ENCODE results near the gene SEC14L6.
"Not testable (repeated sequence)": the region's sequence is repeated elsewhere in the genome, so short reads cannot be mapped to it uniquely, and the experiment has no call there.

The SEC14L6 gene

DNA sequence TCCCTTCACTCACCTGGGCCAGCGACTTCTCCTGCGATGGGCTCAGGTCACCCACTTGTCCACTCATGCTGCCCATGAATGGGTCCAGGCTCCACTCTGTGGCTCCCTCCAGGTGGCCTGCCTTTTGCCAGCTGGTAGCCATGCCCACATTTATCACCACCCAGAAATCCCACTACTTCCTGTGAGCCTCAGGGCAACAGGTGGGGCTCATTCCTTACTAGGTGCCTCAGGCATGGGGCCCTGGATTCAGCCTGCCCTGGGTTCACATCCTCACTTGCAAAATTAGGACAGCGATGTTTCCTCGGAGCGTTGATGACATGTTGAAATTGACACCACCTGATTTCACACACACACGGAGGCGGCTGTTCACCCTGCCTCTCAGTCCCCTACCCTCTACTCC is at the start of gene SEC14L6:
Gene SEC14L6, minus strand, starts transcription at position 126 of the 400 bp plus-strand sequence. Its CDS starts 59 bp downstream, at position 67.
- Histone ChIP-seq H2AFZ (ENCODE audit: low read length) (no peak within 1 kb of the TSS), H3F3A (ENCODE audit: low read depth) (no peaks in the 10 kb centered on the region), H3K27me3 (ENCODE audit: insufficient read depth, low read length, poor library complexity, severe bottlenecking) (no peaks in the 10 kb centered on the region), H3K9me2 (replicated peaks; ENCODE audit: low read depth, low read length) (no peaks in the 10 kb centered on the region), H3K9ac (ENCODE audit: low read depth, low read length, poor library complexity, severe bottlenecking) (no peak within 1 kb of the TSS), H3K4me2 (ENCODE audit: low read depth, low read length, poor library complexity, severe bottlenecking) (no peak within 1 kb of the TSS), H4K20me1 (ENCODE audit: insufficient read depth, low read length, poor library complexity, severe bottlenecking) (no peaks in the 10 kb centered on the region), H3K4me3 (ENCODE audit: low read length, poor library complexity, severe bottlenecking) (no peak within 1 kb of the TSS), H3K9me3 (ENCODE audit: insufficient read depth, low read depth, low read length) (no peaks in the 10 kb centered on the region), H3K36me3 (ENCODE audit: insufficient read depth, low read length) (no peaks in the 10 kb centered on the region), H3K4me1 (ENCODE audit: insufficient read depth, low read length, poor library complexity, severe bottlenecking) (no peaks in the 10 kb centered on the region), H3K79me2 (ENCODE audit: insufficient read depth, low read length) (no peaks in the 10 kb centered on the region)
- TF ChIP-seq, protein P1, sequence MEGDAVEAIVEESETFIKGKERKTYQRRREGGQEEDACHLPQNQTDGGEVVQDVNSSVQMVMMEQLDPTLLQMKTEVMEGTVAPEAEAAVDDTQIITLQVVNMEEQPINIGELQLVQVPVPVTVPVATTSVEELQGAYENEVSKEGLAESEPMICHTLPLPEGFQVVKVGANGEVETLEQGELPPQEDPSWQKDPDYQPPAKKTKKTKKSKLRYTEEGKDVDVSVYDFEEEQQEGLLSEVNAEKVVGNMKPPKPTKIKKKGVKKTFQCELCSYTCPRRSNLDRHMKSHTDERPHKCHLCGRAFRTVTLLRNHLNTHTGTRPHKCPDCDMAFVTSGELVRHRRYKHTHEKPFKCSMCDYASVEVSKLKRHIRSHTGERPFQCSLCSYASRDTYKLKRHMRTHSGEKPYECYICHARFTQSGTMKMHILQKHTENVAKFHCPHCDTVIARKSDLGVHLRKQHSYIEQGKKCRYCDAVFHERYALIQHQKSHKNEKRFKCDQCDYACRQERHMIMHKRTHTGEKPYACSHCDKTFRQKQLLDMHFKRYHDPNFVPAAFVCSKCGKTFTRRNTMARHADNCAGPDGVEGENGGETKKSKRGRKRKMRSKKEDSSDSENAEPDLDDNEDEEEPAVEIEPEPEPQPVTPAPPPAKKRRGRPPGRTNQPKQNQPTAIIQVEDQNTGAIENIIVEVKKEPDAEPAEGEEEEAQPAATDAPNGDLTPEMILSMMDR (conservative IDR thresholded peaks at IDR 0.05; ENCODE audit: low read length): no peak
- TF ChIP-seq EZH2phosphoT487 (IDR thresholded peaks at IDR 0.05; ENCODE audit: borderline replicate concordance): no peak

DNA sequence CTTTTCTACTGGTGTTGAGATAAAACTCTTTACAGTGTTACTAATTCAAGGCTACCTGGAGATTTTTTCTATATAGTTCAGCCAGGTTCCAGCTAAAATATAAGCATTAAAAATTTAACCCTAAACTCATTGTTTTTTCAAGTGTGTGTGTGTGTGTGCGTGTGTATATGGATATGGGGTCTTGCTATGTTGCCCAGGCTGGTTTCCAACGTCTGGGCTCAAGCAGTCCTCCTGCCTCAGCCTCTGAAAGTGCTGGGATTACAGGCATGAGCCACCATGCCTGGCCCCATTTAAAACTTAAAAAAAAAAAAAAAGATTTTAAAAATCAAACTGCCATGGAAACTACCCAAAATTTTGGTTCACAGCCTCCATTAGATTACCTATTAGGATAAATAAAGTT is 49.7 kb upstream of the SEC14L6 start:
- Histone ChIP-seq H2AFZ (ENCODE audit: low read length) (no peak overlapping the region), H3K27me3 (ENCODE audit: insufficient read depth, low read length, poor library complexity, severe bottlenecking) (no peaks in the 10 kb centered on the region), H3K36me3 (ENCODE audit: insufficient read depth, low read length) (no peaks in the 10 kb centered on the region), H3K9ac (ENCODE audit: low read depth, low read length, poor library complexity, severe bottlenecking) (no peak overlapping the region), H3K4me1 (ENCODE audit: insufficient read depth, low read length, poor library complexity, severe bottlenecking) (peaks cover under 1% of the 10 kb centered on the region), H4K20me1 (ENCODE audit: insufficient read depth, low read length, poor library complexity, severe bottlenecking) (no peaks in the 10 kb centered on the region), H3K9me3 (ENCODE audit: insufficient read depth, low read depth, low read length) (no peaks in the 10 kb centered on the region), H3K79me2 (ENCODE audit: insufficient read depth, low read length) (peaks cover 4% of the 10 kb centered on the region), H3K4me3 (ENCODE audit: low read length, poor library complexity, severe bottlenecking) (no peak overlapping the region), H3K4me2 (ENCODE audit: low read depth, low read length, poor library complexity, severe bottlenecking) (no peak overlapping the region), H3K9me2 (replicated peaks; ENCODE audit: low read depth, low read length) (no peaks in the 10 kb centered on the region), H3F3A (ENCODE audit: low read depth) (no peaks in the 10 kb centered on the region)
- TF ChIP-seq, protein P1 (conservative IDR thresholded peaks at IDR 0.05; ENCODE audit: low read length): no peak
- no peak for TF ChIP-seq EZH2phosphoT487 (IDR thresholded peaks at IDR 0.05; ENCODE audit: borderline replicate concordance)

DNA sequence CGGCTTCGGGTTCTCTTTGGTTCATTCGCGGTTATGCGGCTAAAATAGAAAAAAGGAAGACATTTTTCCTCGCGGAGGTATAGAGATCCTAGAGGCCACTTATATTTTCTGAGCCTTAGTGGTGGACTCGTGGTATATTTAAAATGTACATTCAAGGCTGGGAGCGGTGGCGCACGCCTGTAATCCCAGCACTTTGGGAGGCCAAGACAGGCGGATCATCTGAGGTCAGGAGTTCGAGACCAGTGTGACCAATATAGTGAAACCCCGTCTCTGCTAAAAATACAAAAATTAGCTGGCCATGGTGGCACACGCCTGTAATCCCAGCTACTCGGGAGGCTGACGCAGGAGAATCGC is 45.8 kb upstream of the SEC14L6 start:
- H3K79me2 ChIP-seq (ENCODE audit: insufficient read depth, low read length): peaks cover 26% of the 10 kb centered on the region
- not testable (repeated sequence) for H3F3A ChIP-seq (ENCODE audit: low read depth); H3K27me3 ChIP-seq (ENCODE audit: insufficient read depth, low read length, poor library complexity, severe bottlenecking); H2AFZ ChIP-seq (ENCODE audit: low read length); H3K9me2 ChIP-seq (replicated peaks; ENCODE audit: low read depth, low read length); H4K20me1 ChIP-seq (ENCODE audit: insufficient read depth, low read length, poor library complexity, severe bottlenecking); H3K9me3 ChIP-seq (ENCODE audit: insufficient read depth, low read depth, low read length); H3K9ac ChIP-seq (ENCODE audit: low read depth, low read length, poor library complexity, severe bottlenecking)
- H3K4me3 ChIP-seq (ENCODE audit: low read length, poor library complexity, severe bottlenecking): peak overlapping the region; percentile 88
- H3K36me3 ChIP-seq (ENCODE audit: insufficient read depth, low read length): peaks cover 11% of the 10 kb centered on the region; the same call in 1 of the 2 replicates
- peak overlapping the region; percentile 92 for H3K4me2 ChIP-seq (ENCODE audit: low read depth, low read length, poor library complexity, severe bottlenecking)
- H3K4me1 ChIP-seq (ENCODE audit: insufficient read depth, low read length, poor library complexity, severe bottlenecking): peaks cover 17% of the 10 kb centered on the region

DNA sequence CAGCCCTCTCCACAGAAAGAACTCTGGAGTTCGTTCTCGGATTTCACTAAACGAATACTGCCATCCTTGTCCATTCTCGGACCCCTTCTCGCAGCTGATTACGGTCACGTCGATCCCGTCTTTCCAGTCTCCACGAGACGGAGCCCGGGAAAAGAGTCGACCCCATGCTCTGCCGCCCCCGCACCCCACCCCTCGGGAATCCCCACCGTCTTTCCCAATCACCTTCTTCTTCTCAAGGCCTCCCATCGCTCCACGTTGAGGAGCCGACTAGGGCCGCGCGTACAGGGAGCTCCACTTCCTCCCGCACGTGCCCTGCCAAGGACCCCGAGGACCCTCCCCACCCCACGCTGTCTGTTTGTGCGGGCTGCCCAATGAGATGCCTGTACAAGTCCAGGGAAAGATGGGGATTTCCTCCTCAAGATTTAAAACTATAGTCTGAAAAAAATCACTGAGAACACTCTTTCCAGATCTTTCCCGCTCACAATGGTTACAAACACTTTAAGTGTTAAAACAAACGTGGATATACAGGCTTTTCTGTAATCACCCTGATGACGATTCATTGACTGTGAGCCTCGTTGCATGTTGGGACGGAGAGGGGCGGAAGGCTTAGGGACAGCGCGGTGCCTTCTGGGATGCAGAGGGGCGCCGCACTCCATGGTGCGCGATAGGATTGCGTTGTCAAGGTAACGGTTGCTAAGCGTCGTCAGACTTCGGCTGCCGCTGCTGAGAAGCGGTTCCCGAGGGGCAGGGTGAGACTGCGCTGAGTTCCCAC is 45.2 kb upstream of the SEC14L6 start, which contains the start of gene PES1:
Gene PES1, minus strand, starts transcription at position 323 of the 772 bp plus-strand sequence. Its CDS starts 77 bp downstream, at position 246.
- peak within 1 kb of the TSS; percentile 87 for H3K9ac ChIP-seq (ENCODE audit: low read depth, low read length, poor library complexity, severe bottlenecking)
- H3K4me1 ChIP-seq (ENCODE audit: insufficient read depth, low read length, poor library complexity, severe bottlenecking): peaks cover 17% of the 10 kb centered on the region
- H3K27me3 ChIP-seq (ENCODE audit: insufficient read depth, low read length, poor library complexity, severe bottlenecking): no peaks in the 10 kb centered on the region
- no peaks in the 10 kb centered on the region for H3K9me2 ChIP-seq (replicated peaks; ENCODE audit: low read depth, low read length)
- H3K36me3 ChIP-seq (ENCODE audit: insufficient read depth, low read length): peaks cover 16% of the 10 kb centered on the region; the same call in 1 of the 2 replicates
- no peaks in the 10 kb centered on the region for H3F3A ChIP-seq (ENCODE audit: low read depth)
- peak within 1 kb of the TSS; percentile 88 for H3K4me3 ChIP-seq (ENCODE audit: low read length, poor library complexity, severe bottlenecking)
- no peak for TF ChIP-seq EZH2phosphoT487 (IDR thresholded peaks at IDR 0.05; ENCODE audit: borderline replicate concordance)
- TF ChIP-seq, protein P1 (conservative IDR thresholded peaks at IDR 0.05; ENCODE audit: low read length): no peak
- H3K4me2 ChIP-seq (ENCODE audit: low read depth, low read length, poor library complexity, severe bottlenecking): peak within 1 kb of the TSS; percentile 92
- H3K79me2 ChIP-seq (ENCODE audit: insufficient read depth, low read length): peaks cover 26% of the 10 kb centered on the region
- peak within 1 kb of the TSS; percentile 67; the same call in 1 of the 2 replicates for H2AFZ ChIP-seq (ENCODE audit: low read length)
- H4K20me1 ChIP-seq (ENCODE audit: insufficient read depth, low read length, poor library complexity, severe bottlenecking): no peaks in the 10 kb centered on the region
- no peaks in the 10 kb centered on the region for H3K9me3 ChIP-seq (ENCODE audit: insufficient read depth, low read depth, low read length)
